HG02970 (cell line): ENCODE measurements around the gene RBM39.
A peak's percentile ranks its signal among the peaks of the same experiment; 100 is the strongest.
"Not testable (repeated sequence)": the region's sequence is repeated elsewhere in the genome, so short reads cannot be mapped to it uniquely, and the experiment has no call there.

ENCODE experiments used
- ATAC-seq: cut with Tn5 transposase; IDR thresholded peaks from one replicate; pipeline ENCODE4 v1.9.1; 2021; ENCODE audit warnings: mild to moderate bottlenecking, moderate library complexity, moderate number of reproducible peaks; ENCODE audit not compliant: unreplicated experiment, low FRiP score

Gene RBM39

DNA sequence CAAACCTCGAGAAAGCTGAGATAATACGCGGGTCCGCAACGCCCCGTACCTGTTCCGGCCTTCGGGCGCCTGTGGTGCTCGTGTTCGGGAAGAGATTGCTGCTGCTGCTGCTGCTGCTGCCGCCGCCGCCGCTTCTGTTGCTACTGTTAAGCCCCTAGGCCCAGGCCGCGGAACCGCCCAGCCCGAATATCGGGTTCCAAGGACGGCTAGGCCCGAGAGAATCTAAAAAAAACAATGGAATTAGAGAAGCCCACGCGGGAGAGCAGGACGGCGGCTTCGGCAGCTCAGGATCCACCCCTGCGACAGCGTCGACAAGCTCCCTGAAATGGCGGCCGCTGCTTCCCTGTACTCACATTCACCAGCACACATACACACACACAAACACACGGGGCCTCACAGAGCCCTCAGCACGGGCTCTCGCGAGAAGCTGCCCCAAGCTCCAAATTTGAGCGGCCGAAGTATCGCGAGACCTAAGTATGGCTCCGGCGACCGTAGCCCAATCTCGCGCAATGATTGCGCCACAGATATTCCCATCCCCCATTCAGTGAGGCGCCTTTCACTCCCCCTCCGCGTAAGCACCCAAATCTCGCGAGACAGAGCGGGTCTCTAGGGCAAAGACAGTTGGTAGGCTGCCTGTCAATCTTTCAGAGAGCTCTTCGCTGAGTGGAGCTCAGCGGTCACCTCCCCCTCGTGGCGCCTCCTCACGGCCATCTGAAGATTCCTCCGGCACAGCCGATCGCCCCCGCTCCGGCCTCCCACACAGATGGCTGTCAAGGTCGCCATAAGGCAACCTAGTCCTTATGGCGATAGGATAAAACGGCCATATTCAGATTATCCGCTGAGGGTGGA is at the start of gene RBM39:
RBM39 (minus strand) TSS at position 369 of the 849 bp plus-strand sequence. CDS start 1,386 bp downstream, outside the sequence.
- ATAC-seq: peak; percentile 95

GRCh38 chr20:35791821-35792220 is 49.8 kb upstream of the RBM39 start:
- ATAC-seq: no peak

DNA sequence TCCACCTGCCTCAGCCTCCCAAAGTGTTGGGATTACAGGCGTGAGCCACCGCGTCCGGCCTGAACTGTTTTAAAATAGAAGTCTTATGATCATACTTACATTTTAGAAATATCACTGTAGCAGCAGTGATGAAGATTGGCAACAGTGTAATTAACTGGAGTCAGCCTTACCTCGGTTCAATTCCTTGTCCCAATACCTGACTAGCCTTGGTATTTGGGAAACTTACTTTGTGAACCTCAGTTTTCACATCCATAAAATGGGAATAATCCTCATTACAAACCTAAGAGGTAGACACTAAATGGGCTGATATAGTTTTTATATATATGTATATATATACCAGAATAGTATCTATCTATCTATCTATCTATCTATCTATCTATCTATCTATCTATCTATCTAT is 49.0 kb upstream of the RBM39 start:
- ATAC-seq: no peak

- ATAC-seq: no peak
Measured at GRCh38 chr20:35788796-35789195, 46.7 kb upstream of the RBM39 start.

DNA sequence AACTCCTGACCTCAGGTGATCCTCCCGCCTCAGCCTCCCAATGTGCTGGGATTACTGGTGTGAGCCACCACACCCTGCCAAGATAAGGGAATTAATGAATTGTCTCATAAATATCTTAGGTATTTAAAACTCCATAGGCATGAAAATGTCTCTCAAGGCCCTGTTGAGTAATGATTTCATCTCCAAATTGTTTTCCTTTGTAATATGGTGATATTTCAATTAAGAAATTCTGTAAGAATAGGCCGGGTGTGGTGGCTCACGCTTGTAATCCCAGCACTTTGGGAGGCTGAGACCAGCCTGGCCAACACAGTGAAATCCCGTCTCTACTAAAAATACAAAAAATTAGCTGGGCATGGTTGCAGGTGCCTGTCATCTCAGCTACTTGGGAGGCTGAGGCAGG is 43.5 kb upstream of the RBM39 start:
- not testable (repeated sequence) for ATAC-seq

DNA sequence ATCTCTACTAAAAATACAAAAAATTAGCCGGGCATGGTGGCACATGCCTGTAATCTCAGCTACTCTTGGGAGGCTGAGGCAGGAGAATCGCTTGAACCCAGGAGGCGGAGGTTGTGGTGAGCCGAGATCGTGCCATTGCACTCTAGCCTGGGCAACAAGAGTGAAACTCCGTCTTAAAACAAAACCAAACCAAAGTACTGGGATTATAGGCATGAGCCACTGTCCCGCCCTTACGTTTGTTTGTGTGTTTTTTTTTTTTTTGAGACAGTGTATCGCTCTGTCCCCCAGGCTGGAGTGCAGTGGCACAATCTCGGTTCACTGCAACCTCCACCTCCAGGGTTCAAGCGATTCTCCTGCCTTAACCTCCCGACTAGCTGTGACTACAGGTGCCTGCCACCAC is 41.8 kb upstream of the RBM39 start:
- not testable (repeated sequence) for ATAC-seq

DNA sequence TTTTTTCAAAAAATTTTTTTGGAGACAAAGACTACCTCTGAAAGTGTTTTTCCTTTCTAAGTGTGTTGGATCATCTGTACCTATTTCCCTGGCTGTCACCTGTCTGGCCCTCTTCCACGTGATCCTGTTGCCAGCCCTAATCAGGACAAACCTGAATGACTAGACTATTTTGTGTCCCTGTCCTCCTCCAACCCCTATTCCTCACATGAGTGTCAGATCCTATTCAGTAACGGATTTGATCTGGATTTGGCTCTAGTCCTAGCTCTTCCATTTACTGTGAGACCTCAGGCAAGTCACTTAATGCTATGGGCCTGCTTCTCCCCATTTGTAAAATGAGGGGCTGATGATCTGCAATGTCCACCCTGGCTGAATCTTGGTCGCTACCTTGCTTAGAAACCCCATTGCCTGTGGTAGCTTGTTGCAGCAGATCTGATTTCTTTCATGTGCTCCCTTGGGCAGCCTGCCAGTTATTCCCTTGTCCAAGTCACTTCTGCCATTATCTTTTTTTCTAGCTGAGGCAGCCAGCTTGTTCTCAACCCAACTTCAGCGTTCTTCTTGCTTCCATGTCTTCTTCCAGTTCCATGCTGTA is 34.5 kb upstream of the RBM39 start:
- ATAC-seq: no peak

DNA sequence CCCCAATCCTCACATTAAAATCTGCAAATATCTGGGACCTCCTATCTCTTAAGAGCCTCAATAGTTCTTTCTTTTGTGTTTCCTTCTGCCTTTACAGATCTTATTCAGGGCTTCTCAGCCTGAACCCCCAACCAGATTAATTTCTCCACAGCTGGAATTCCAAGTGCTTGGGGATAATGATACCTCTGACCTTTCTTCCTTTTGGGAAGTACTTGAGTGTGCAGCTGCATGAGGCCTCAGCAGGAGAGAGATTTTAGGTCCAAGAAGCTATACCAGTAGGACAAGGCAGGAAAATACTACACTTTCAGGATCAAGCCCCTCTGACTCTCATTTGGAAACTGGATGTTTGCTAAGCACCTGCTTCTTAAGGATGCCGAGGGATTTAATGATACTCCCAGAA is 32.3 kb upstream of the RBM39 start:
- ATAC-seq: no peak

DNA sequence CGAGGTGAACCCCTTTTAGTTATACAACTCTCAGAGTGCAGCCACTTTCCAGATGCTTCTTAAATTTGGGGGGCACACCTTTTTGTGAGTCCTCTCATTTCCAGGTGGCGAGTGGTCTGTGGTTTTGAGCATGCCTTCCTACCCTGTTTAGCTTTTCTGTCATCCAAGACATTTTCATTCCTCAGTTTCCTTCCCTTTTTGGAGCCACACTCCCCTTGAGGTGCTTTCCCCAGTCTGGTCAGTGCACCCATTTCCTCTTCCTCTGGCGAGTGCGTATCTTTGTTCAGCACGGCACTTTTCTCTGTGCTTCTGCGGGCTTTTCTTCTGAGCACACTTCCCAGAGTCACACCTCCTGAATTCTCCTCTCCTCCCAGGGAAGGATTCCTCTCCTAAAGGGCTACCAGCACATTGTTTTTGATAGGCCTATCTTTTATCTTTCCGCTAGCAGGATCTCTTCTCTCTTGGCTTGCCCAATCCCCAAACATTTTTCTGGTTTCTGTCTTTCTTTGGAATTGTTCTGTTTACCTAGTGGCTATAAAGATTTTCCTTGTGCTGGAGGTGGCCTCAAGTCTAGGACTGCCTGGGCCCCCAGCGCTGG is 31.2 kb upstream of the RBM39 start:
- no peak for ATAC-seq

GRCh38 chr20:35772563-35773058 is 30.6 kb upstream of the RBM39 start:
- no peak for ATAC-seq

DNA sequence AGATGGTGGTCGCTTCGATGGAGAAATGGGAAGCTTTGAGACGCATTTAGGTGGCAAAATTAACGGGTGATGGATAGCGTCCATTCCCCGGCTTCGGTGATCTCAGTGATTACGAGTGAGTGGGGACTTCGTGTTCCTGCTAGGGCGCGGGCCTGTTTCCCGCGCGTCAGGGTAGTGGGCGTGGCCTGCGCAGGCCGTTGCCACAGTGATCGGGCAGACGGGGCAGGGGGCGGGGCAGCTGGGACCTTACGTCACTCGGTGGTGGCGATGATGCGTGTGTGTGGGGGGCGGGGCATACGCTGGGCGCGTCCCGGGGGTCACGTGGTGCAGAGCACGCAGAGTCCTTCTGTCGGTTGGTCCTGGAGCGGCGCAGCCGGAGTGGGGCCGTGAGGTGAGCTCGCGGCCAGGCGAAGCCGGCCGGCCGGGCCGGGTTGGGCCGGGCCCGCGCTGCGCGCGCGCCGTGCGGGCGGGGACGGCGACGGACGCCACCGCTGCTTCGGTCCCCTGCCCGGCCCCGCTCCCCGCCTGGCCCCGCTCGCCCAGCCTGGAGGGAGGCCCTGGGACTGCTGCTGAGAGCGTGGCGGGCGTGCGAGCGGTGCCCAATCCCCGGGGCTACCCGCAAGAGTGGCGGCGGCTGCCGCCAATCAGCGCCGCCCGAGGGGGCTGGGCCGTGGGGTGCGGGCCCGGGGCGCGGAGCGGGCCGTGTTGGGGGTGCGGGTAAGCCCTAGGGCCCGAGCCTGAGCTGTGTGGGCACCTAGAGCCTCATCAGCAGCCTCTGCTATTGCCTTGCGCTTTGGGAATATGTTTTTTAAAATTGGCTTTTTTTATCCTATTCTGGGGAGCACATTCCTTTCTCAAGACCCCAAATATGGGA is 29.9 kb upstream of the RBM39 start, which contains the start of gene PHF20:
PHF20 (plus strand) TSS at position 327 of the 874 bp plus-strand sequence. CDS start 29,508 bp downstream, outside the sequence.
- ATAC-seq: peak; percentile 74

GRCh38 chr20:35771367-35771688 is 29.3 kb upstream of the RBM39 start:
- no peak for ATAC-seq

GRCh38 chr20:35768731-35769664 is 26.9 kb upstream of the RBM39 start:
- no peak for ATAC-seq

DNA sequence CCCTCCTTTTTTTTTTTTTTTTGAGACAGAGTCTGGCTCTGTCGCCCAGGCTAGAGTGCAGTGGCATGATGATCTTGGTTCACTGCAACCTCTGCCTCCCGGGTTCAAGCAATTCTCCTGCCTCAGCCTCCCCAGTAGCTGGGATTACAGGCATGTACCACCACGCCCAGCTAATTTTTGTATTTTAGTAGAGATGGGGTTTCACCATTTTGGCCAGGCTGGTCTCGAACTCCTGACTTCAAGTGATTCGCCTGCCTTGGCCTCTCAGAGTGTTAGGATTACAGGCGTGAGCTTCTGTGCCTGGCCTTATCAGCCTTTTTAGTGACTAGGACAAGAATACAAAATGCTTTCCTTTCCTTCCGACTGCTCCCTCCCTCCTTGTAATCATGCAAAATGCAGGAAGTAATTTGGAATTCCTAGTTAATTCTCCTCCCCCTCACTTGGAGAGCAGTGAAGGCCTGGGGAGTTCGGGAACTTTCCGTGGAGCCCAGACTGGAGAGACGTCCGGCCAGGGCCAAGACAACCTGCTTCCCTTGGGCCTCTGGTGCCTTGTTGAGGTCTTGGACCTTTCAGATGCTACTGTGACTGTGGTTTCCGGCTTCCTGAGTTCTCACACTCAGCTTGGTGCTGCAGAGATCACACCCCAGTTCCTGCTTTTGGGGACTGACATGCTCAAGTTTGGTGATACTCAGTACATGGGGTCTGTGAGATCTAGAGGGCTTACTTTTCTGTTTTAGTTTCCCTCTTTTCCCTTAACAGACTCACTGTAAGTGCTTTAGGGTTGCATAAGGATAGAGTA is 25.8 kb upstream of the RBM39 start:
- no peak for ATAC-seq

- ATAC-seq: no peak
Measured at GRCh38 chr20:35766843-35767242, 24.8 kb upstream of the RBM39 start.

DNA sequence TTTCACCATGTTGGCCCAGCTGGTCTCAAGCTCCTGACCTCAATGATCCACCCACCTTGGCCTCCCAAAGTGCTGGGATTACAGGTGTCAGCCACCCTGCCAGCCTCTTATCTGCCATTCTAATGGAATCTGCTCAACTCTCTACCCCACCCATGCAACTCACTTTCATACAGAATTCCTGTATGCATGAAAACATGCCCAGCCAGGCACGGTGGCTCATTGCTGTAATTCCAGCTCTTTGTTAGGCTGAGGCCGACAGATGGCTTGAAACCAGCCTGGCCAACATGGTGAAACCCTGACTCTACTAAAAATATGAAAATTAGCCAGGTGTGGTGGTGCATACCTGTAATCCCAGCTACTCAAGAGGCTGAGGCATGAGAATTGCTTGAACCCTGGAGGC is 22.9 kb upstream of the RBM39 start:
- ATAC-seq: not testable (repeated sequence)

DNA sequence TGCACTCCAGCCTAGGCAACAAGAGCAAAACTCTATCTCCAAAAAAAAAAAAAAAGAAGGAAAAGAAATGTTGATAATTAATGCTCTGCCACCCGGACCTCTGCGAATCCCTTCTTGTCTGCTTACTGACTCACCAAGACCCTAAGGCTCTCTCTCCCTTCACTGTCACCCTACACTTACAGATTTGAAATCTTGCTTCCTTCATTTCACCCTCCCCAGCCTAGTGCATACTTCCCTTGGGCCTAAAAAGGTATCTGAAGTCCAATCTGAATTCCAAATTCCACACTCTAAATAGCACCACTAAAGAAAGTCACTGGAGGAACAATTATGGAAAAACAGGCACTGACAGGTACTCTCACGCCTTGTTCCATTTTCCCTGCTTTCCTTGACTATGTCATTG is 20.4 kb upstream of the RBM39 start:
- no peak for ATAC-seq

GRCh38 chr20:35761548-35761947 is 19.5 kb upstream of the RBM39 start:
- not testable (repeated sequence) for ATAC-seq
